ENCODE data around the gene GLCE.
"Not testable (repeated sequence)": the region's sequence is repeated elsewhere in the genome, so short reads cannot be mapped to it uniquely, and the experiment has no call there.

The GLCE gene

DNA sequence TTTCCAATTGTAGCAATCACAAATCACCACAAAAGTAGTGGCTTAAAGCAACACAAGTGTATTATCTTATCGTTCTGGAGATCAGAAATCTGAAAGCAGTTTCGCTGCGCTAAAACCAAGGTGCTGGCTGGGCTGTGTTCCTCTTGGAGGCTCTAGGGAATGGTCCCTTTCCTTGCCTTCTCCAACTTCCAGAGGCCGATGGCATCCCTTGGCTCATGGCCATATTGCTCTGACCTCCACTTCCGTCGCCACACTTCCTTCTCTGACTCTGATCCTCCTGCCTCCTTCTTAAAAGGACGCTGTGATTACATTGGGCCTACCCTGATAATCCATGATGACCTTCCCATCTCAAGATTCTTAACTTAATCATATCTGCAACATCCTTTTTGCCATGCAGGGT, 127.6 kb downstream of the GLCE start:
- no peak overlapping the region for H3K4me3 ChIP-seq (ENCODE audit: low read length)
- no peaks in the 10 kb centered on the region for H3K9me3 ChIP-seq (ENCODE audit: control insufficient read depth, low read length)
- H3K9ac ChIP-seq (ENCODE audit: low read length), result no peak overlapping the region
- H3K36me3 ChIP-seq (ENCODE audit: control insufficient read depth, insufficient read depth, low read length), result no peaks in the 10 kb centered on the region
- H3K27me3 ChIP-seq (ENCODE audit: control insufficient read depth, insufficient read depth, low read length), result no peaks in the 10 kb centered on the region
- H3K4me1 ChIP-seq (ENCODE audit: control insufficient read depth, insufficient read depth, low read length), result peaks cover 13% of the 10 kb centered on the region

DNA sequence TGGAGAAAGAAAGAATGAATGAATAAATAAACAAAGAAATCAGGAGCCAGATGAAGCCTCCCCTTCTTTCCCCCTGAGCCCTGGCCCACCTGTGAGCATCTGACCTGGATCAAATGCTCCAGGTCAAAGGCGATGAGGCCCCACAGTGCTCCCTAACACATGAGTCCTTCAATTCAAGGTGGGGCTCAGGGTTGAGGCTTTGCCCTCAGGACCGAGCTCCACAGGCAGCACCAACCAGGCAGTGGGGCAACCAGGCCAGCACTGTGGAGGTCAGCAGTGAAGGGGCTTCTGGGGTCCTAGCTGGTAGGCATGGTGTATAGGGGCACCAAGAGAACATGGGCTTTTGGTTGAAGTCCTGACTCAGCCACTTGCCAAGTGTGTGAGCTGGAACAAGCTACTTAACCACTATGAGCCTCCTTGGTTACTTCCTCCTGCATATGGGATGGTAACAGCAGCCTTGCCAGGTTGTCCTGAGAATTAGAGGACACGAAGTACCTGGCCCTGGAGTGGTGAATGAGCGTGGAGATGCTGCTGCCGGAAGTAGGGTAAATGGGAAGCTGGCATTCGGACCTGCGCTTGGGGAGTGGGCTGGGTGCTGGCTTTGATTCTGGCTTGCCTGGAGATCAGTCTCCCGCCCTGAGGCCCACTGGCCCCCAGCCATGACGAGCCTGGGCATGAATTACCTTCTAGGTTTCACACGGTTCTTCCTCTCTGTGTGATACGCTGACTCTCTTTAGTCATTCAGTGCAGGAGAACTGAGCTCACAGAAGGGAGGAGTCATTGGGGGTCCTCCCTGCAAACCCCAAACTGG, 128.3 kb downstream of the GLCE start:
- H3K36me3 ChIP-seq (ENCODE audit: control insufficient read depth, insufficient read depth, low read length), result no peaks in the 10 kb centered on the region

DNA sequence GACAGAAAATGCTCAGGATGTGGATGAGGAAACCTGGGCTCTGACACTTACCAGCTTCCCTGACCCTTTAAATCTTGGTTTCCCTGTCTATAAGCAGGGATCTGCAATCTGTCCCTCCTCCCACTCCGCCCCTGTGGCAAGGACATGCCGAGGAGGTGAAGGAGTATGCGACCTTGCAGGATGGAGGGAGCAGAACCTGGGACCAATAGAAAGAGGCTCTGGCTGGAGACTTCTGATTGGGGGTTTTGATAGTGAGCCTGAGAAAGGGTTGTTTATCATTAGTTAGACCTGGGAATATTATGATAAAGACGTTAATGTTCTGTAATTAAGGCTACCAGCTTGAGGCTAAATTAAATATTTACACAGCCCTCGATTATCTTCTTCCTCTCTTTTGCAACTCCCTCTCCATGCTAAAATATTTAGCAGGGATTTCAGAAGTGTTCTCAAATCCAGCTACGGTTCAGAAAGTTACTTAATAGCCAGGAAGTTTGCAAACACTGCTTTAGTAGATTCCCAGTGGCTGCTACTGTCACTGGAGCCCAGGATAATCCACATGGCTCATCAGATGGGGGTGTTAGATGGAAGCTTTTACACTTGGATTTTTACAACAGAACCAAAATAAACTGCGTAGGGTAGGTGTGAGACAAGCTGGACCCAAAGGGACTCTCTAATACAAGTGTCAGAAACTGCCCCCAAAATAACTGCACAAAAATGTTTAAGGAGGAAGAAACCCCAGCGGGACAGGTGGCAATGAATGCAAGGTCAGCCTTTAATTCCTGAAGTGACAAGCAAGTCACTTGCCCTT, 129.1 kb downstream of the GLCE start:
- Histone ChIP-seq H3K9ac (ENCODE audit: low read length) (no peak overlapping the region), H3K36me3 (ENCODE audit: control insufficient read depth, insufficient read depth, low read length) (no peaks in the 10 kb centered on the region), H3K9me3 (ENCODE audit: control insufficient read depth, low read length) (no peaks in the 10 kb centered on the region), H3K4me3 (ENCODE audit: low read length) (no peak overlapping the region), H3K27me3 (ENCODE audit: control insufficient read depth, insufficient read depth, low read length) (peaks cover 4% of the 10 kb centered on the region), H3K4me1 (ENCODE audit: control insufficient read depth, insufficient read depth, low read length) (peaks cover 13% of the 10 kb centered on the region)

More for the DNA sequence above, 128.3 kb downstream of the GLCE start:
- Histone ChIP-seq H3K4me3 (ENCODE audit: low read length) (no peak overlapping the region), H3K4me1 (ENCODE audit: control insufficient read depth, insufficient read depth, low read length) (peaks cover 13% of the 10 kb centered on the region), H3K9ac (ENCODE audit: low read length) (no peak overlapping the region), H3K9me3 (ENCODE audit: control insufficient read depth, low read length) (no peaks in the 10 kb centered on the region), H3K27me3 (ENCODE audit: control insufficient read depth, insufficient read depth, low read length) (no peaks in the 10 kb centered on the region)

DNA sequence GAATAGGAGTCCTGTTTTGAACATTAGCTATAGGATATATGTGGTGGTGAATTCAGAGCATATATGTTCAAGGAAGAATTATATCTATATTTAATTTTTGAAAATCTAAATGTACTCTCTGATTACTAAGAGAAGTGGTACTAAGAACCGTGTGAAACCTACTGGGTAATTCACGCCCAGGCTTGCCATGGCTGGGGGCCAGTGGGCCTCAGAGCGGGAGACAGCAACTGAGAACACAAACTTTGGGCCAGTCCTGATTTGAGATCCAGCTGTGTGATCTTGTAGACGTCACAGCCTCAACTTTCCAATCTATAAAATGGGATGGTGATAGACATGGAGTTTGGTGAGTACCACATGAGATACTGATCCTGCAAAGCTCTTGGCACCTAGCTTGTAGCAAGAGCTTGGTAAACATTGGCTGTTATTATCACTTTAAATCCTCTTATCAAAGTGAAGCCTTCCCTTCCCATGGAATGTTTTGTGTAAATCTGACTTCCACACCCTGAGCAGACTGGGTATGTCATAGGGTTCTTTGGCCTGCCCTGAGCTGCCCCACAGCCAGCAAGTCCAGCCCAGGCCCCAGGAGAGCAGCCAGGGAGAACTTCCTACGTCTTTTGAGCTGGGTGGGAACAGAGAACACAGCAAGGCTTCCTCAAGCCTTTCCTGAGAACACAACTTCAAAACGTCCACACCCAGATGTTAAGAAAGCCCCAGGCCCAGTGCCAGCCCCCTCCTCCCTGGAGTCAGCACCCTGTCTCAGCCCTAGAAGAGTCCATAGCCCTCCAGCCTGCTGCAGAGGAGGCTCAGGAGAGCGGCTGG, 130.1 kb downstream of the GLCE start:
- peaks cover 4% of the 10 kb centered on the region for H3K27me3 ChIP-seq (ENCODE audit: control insufficient read depth, insufficient read depth, low read length)
- H3K9me3 ChIP-seq (ENCODE audit: control insufficient read depth, low read length), result no peaks in the 10 kb centered on the region
- peaks cover 13% of the 10 kb centered on the region for H3K4me1 ChIP-seq (ENCODE audit: control insufficient read depth, insufficient read depth, low read length)
- no peak overlapping the region for H3K9ac ChIP-seq (ENCODE audit: low read length)
- no peak overlapping the region for H3K4me3 ChIP-seq (ENCODE audit: low read length)
- H3K36me3 ChIP-seq (ENCODE audit: control insufficient read depth, insufficient read depth, low read length), result no peaks in the 10 kb centered on the region

DNA sequence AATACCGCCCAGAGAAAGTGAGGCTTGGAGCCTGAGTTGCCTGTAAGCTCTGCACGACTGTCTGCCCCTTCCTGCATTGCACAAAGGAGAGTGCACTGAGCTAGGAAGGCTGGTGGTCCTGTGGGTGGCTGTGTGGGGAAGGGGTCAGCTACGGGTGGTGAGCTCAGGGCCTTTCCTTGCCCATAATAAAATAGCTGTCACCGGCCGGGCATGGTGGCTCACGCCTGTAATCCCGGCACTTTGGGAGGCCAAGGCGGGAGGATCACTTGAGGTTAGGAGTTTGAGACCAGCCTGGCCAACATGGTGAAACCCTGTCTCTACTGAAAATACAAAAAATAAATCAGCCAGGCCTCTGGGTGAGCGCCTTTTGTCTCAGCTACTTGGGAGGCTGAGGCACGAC, 131.2 kb downstream of the GLCE start:
- H3K4me1 ChIP-seq (ENCODE audit: control insufficient read depth, insufficient read depth, low read length), result peaks cover 13% of the 10 kb centered on the region
- H3K4me3 ChIP-seq (ENCODE audit: low read length); H3K9ac ChIP-seq (ENCODE audit: low read length); H3K36me3 ChIP-seq (ENCODE audit: control insufficient read depth, insufficient read depth, low read length); H3K27me3 ChIP-seq (ENCODE audit: control insufficient read depth, insufficient read depth, low read length); H3K9me3 ChIP-seq (ENCODE audit: control insufficient read depth, low read length): not testable (repeated sequence)

DNA sequence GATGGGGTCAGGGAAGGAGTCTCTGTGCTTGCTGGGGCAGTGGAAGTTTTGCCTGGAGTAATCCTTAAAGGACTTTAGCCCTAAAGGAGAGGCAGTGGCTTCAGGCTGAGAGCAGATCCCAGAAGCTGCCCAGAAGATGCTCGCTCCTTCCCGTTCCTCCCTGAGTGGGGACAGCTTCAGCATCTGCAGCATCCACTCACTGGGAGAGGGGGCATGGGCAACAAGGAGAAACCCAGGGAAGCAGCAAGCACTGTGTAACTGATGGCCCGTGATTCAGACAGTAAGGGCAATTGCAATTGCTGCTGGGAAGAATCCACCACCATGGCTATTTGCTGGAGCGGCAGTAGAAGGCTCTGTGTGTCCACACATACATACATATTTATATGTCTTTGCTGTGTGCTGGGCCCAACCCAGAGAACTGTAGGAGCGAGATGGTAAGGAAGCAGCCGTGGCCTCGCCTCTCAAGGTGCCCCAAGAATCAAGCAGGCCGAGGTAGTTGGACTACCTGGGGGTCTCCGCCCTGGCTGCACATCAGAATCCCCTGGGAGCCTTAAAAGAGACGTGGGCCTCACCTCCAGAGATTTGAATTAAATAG, 132.5 kb downstream of the GLCE start:
- Histone ChIP-seq H3K9me3 (ENCODE audit: control insufficient read depth, low read length) (no peaks in the 10 kb centered on the region), H3K9ac (ENCODE audit: low read length) (no peak overlapping the region), H3K4me3 (ENCODE audit: low read length) (no peak overlapping the region), H3K36me3 (ENCODE audit: control insufficient read depth, insufficient read depth, low read length) (no peaks in the 10 kb centered on the region), H3K27me3 (ENCODE audit: control insufficient read depth, insufficient read depth, low read length) (peaks cover 10% of the 10 kb centered on the region), H3K4me1 (ENCODE audit: control insufficient read depth, insufficient read depth, low read length) (peaks cover 13% of the 10 kb centered on the region)

DNA sequence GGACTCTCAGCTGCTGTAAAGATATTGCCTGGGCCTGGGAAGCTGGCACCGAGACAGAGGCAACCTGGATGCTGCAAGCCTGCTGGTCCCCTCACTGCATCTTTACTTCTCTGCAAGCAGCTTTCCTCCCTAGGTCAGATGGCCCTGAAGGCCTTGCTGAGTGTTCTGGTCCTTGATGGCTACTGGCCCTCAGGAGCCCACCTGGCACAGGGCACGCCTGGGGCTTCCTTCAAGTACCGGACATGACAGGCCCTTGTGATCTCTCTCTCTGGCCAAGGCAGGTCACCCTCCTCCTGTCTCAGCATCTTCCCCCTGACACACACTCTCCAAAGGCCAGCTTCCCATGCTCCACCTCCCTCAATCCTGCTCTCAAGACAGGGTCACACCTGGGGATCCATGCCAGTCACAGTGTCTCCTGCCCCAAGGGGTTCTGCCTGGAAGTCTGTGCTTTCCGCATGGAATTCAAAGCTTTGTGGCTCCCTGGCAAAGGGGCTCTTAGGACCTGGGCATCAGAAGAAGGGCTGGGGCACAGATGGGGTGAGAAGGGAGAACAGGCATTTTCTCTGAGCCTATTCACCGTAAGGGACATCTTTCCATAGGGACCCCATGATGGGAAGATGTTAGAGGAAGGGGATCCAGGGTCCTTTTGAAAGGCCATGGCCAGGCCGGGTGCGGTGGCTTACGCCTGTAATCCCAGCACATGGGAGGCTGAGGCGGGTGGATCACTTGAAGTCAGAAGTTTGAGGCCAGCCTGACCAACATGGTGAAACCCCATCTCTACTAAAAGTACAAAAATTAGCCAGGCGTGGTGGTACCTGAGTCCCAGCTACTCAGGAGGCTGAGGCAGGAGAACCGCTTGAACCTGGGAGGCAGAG, 133.5 kb downstream of the GLCE start:
- Histone ChIP-seq H3K4me1 (ENCODE audit: control insufficient read depth, insufficient read depth, low read length) (peaks cover 12% of the 10 kb centered on the region), H3K9ac (ENCODE audit: low read length) (no peak overlapping the region), H3K27me3 (ENCODE audit: control insufficient read depth, insufficient read depth, low read length) (peaks cover 19% of the 10 kb centered on the region), H3K4me3 (ENCODE audit: low read length) (no peak overlapping the region), H3K9me3 (ENCODE audit: control insufficient read depth, low read length) (no peaks in the 10 kb centered on the region), H3K36me3 (ENCODE audit: control insufficient read depth, insufficient read depth, low read length) (no peaks in the 10 kb centered on the region)

DNA sequence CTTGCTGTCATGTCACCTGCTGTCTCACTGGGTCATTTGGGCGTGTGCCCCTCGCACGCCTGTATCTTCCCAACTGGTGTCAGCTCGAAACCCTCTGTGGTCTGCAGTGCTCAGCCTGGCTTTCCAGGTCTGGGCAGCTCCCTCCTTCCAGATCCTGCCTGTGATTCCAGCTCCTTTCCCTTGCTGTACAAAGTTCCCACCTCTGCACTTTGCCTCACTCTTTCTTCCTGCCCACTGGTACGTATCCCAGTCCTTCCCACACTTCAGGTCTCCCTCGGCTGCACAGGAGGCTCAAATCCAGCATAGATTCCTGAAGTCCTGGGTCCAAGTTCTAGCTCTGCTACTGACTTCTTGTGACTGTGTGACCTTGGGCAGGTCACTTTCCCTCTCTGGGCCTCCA, 136.2 kb downstream of the GLCE start:
- Histone ChIP-seq H3K9me3 (ENCODE audit: control insufficient read depth, low read length) (no peaks in the 10 kb centered on the region), H3K4me3 (ENCODE audit: low read length) (no peak overlapping the region), H3K36me3 (ENCODE audit: control insufficient read depth, insufficient read depth, low read length) (no peaks in the 10 kb centered on the region), H3K4me1 (ENCODE audit: control insufficient read depth, insufficient read depth, low read length) (peaks cover 11% of the 10 kb centered on the region), H3K27me3 (ENCODE audit: control insufficient read depth, insufficient read depth, low read length) (peaks cover 40% of the 10 kb centered on the region), H3K9ac (ENCODE audit: low read length) (no peak overlapping the region)

DNA sequence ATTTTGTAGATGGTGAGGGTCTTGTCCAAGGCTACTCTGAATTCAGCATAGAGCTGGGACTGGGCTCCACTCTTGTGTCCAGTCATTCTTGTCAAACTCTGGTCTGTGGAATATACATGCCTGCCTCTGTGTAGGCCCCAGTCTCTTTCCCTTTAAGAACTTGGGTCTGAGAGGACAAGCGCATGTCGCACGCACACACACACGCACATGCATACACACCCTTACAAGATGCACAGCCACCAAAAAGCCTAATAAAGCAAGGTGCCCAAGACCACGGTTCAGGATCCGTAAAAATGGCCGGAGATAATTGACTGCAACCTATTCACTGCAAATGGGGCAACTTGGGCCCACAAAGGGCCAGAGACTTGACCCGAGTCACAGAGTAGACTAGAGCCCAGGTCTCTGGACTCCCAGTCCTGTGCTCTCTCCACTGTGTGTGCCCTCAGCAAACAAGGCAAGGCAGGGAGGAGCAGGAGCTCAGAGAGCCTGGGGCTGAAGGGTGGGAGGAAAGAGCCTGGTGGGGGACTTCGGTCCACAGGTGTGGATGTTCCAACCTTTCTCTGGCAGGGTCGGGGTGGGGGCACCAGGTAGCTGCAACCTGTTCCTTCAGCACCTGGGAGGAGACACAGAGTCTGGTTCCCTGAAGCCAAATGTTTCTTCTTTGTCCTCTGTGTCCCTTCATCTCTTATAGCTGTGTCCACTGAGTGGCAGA, 137.4 kb downstream of the GLCE start:
- no peaks in the 10 kb centered on the region for H3K9me3 ChIP-seq (ENCODE audit: control insufficient read depth, low read length)
- H3K9ac ChIP-seq (ENCODE audit: low read length), result no peak overlapping the region
- peaks cover 40% of the 10 kb centered on the region for H3K27me3 ChIP-seq (ENCODE audit: control insufficient read depth, insufficient read depth, low read length)
- H3K4me1 ChIP-seq (ENCODE audit: control insufficient read depth, insufficient read depth, low read length), result peaks cover 11% of the 10 kb centered on the region
- H3K4me3 ChIP-seq (ENCODE audit: low read length), result no peak overlapping the region
- H3K36me3 ChIP-seq (ENCODE audit: control insufficient read depth, insufficient read depth, low read length), result no peaks in the 10 kb centered on the region

DNA sequence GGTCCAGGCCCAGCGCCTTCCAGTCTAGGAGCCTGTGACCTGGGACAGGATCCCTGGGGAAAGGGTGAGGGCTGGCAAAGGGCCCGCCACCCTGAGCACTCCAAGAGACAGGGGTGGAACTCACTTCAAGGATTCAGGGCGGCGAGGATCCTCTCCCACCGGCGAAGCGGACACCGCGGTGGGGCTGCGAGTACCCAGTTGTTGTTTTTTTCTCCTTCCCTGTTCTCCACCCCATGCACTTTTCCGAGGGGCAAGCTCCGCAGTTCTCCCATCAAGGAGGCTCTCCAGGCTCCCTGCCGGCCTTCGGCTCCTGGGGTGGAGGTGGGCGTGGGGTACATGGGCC, 137.9 kb downstream of the GLCE start:
- Histone ChIP-seq H3K9me3 (ENCODE audit: control insufficient read depth, low read length) (no peaks in the 10 kb centered on the region), H3K36me3 (ENCODE audit: control insufficient read depth, insufficient read depth, low read length) (no peaks in the 10 kb centered on the region), H3K4me1 (ENCODE audit: control insufficient read depth, insufficient read depth, low read length) (peaks cover 11% of the 10 kb centered on the region), H3K9ac (ENCODE audit: low read length) (no peak overlapping the region), H3K4me3 (ENCODE audit: low read length) (no peak overlapping the region), H3K27me3 (ENCODE audit: control insufficient read depth, insufficient read depth, low read length) (peaks cover 40% of the 10 kb centered on the region)
